Suprapubic skin (tissue), 4 donors: Measurements from ENCODE around the gene TTC28. TPM values are rescaled to one million over a fixed set of nuclear protein-coding genes. Genes with fewer than 3 reads are reported as not detected.

ENCODE experiments used
- DNase-seq, 2 donors: peaks; one replicate each; pipeline ENCODE4 v3.0.0-alpha.2; 2019; ENCODE audit warnings: low spot score in 2 of 2
- H3K27ac ChIP-seq: fragments of 200-600 bp; sonication (generic); one replicate; pipeline ENCODE4 v1.5.1; 2019
- H3K27me3 ChIP-seq: fragments of 200-600 bp; sonication (generic); one replicate; pipeline ENCODE4 v1.5.1; 2019
- H3K36me3 ChIP-seq: fragments of 200-600 bp; sonication (generic); one replicate; pipeline ENCODE4 v1.5.1; 2019
- H3K4me1 ChIP-seq: fragments of 200-600 bp; sonication (generic); one replicate; pipeline ENCODE4 v1.5.1; 2019
- H3K4me3 ChIP-seq: fragments of 200-600 bp; sonication (generic); one replicate; pipeline ENCODE4 v1.5.1; 2019; ENCODE audit warnings: mild to moderate bottlenecking
- H3K9me3 ChIP-seq: fragments of 200-600 bp; sonication (generic); one replicate; pipeline ENCODE4 v1.5.1; 2019
- CTCF ChIP-seq, 2 donors: fragments of 200-600 bp in 1 of 2; fragments of 450-650 bp in 1 of 2; sonication (generic) in 1 of 2; IDR thresholded peaks; one replicate each; pipeline ENCODE4 v1.5.1; 2016 to 2019; ENCODE audit warnings: antibody characterized with exemption in 2 of 2, mild to moderate bottlenecking in 1 of 2, moderate library complexity in 1 of 2
- EP300 ChIP-seq: sonication (generic); formaldehyde crosslinking; IDR thresholded peaks from one replicate; pipeline ENCODE4 v1.6.1; 2017; ENCODE audit warnings: antibody characterized with exemption
- POLR2A ChIP-seq, 2 donors: fragments of 450-650 bp; IDR thresholded peaks; one replicate each; pipeline ENCODE4 v1.6.1; 2017; ENCODE audit warnings: antibody characterized with exemption in 2 of 2, mild to moderate bottlenecking in 2 of 2, moderate library complexity in 2 of 2
- POLR2AphosphoS5 ChIP-seq, 3 donors: sonication (generic); formaldehyde crosslinking; IDR thresholded peaks; one replicate each; pipeline ENCODE4 v1.6.1; 2017; ENCODE audit warnings: antibody characterized with exemption in 3 of 3
- WGBS: methylation state at CpG from one replicate; pipeline ENCODE4 v1.1.5; 2018; 5-methylcytosine and 5-hydroxymethylcytosine counted together
- total RNA-seq, 4 donors: library from RNA; depleted of rRNA; stranded (reverse); fragments of >200 nt; gene quantifications; one replicate each; pipeline ENCODE4 v1.1.0, GENCODE V29; 2016

The TTC28 gene
- total RNA-seq, 4 donors from 2014 or later = 8.1 to 23.1 (median 11.7) TPM

- no peak overlapping the region for H3K4me3 ChIP-seq
- WGBS = 41% methylated on average over 5 of the region's 5 CpGs
These were observed 410.8 kb downstream of the TTC28 start for GRCh38 chr22:28268850-28269249.

GRCh38 chr22:28268171-28268570, 411.5 kb downstream of the TTC28 start:
- H3K36me3 ChIP-seq = no peaks in the 10 kb centered on the region
- no peaks in the 10 kb centered on the region for H3K9me3 ChIP-seq
- no peak overlapping the region for H3K4me3 ChIP-seq
- H3K27me3 ChIP-seq = no peaks in the 10 kb centered on the region
- H3K4me1 ChIP-seq = peaks cover 13% of the 10 kb centered on the region
- DNase-seq = no peak
- WGBS = 56% methylated on average over 3 of the region's 3 CpGs
- no peak for TF ChIP-seq POLR2A (IDR thresholded peaks at IDR 0.05)
- no peak for TF ChIP-seq EP300
- TF ChIP-seq CTCF (IDR thresholded peaks at IDR 0.05) = no peak
- no peak for TF ChIP-seq POLR2AphosphoS5 (IDR thresholded peaks at IDR 0.05)
- no peak overlapping the region for H3K27ac ChIP-seq

More at GRCh38 chr22:28268850-28269249, 410.8 kb downstream of the TTC28 start:
- no peak for TF ChIP-seq CTCF (IDR thresholded peaks at IDR 0.05)
- TF ChIP-seq EP300 = no peak
- no peak for TF ChIP-seq POLR2AphosphoS5 (IDR thresholded peaks at IDR 0.05)
- TF ChIP-seq POLR2A (IDR thresholded peaks at IDR 0.05) = no peak
- DNase-seq = no peak
- H3K27ac ChIP-seq = no peak overlapping the region
- no peaks in the 10 kb centered on the region for H3K9me3 ChIP-seq
- H3K36me3 ChIP-seq = no peaks in the 10 kb centered on the region
- no peaks in the 10 kb centered on the region for H3K27me3 ChIP-seq
- peaks cover 13% of the 10 kb centered on the region for H3K4me1 ChIP-seq

GRCh38 chr22:28260619-28261018, 419.0 kb downstream of the TTC28 start:
- H3K4me3 ChIP-seq = no peak overlapping the region
- no peak for DNase-seq
- peaks cover 3% of the 10 kb centered on the region for H3K4me1 ChIP-seq
- H3K27ac ChIP-seq = no peak overlapping the region
- no peaks in the 10 kb centered on the region for H3K36me3 ChIP-seq
- no peak for TF ChIP-seq EP300
- no peak for TF ChIP-seq POLR2A (IDR thresholded peaks at IDR 0.05)
- no peak for TF ChIP-seq CTCF (IDR thresholded peaks at IDR 0.05)
- no peak for TF ChIP-seq POLR2AphosphoS5 (IDR thresholded peaks at IDR 0.05)
- no peaks in the 10 kb centered on the region for H3K27me3 ChIP-seq
- no peaks in the 10 kb centered on the region for H3K9me3 ChIP-seq
- 86% methylated on average over 2 of the region's 2 CpGs for WGBS

- Histone ChIP-seq H3K9me3 (no peaks in the 10 kb centered on the region), H3K4me3 (no peak overlapping the region), H3K36me3 (no peaks in the 10 kb centered on the region), H3K27ac (no peak overlapping the region), H3K27me3 (no peaks in the 10 kb centered on the region), H3K4me1 (peaks cover 3% of the 10 kb centered on the region)
- TF ChIP-seq POLR2A (IDR thresholded peaks at IDR 0.05) = no peak
- no peak for TF ChIP-seq CTCF (IDR thresholded peaks at IDR 0.05)
- TF ChIP-seq EP300 = no peak
- TF ChIP-seq POLR2AphosphoS5 (IDR thresholded peaks at IDR 0.05) = no peak
- no peak for DNase-seq
- 75% methylated on average over 2 of the region's 2 CpGs for WGBS
These were observed 419.8 kb downstream of the TTC28 start for GRCh38 chr22:28259774-28260312.

GRCh38 chr22:28254396-28254795, 425.2 kb downstream of the TTC28 start:
- no peak for TF ChIP-seq EP300
- no peak for TF ChIP-seq CTCF (IDR thresholded peaks at IDR 0.05)
- TF ChIP-seq POLR2AphosphoS5 (IDR thresholded peaks at IDR 0.05) = no peak
- TF ChIP-seq POLR2A (IDR thresholded peaks at IDR 0.05) = no peak
- H3K27me3 ChIP-seq = no peaks in the 10 kb centered on the region
- WGBS = 94% methylated on average over 1 of the region's 1 CpG
- no peaks in the 10 kb centered on the region for H3K9me3 ChIP-seq
- no peak overlapping the region for H3K27ac ChIP-seq
- H3K4me1 ChIP-seq = peaks cover under 1% of the 10 kb centered on the region
- H3K4me3 ChIP-seq = no peak overlapping the region
- no peaks in the 10 kb centered on the region for H3K36me3 ChIP-seq
- DNase-seq = no peak
